Left kidney (tissue), 2 donors: ENCODE results near the gene CHN1. TPM values are rescaled to one million over a fixed set of nuclear protein-coding genes. Genes with fewer than 3 reads are reported as not detected.

ENCODE experiments used
- DNase-seq: peaks from one replicate; pipeline ENCODE4 v3.0.0-alpha.2; 2013
- polyA plus RNA-seq: library from polyadenylated mRNA; unstranded; fragments of 120-200 nt; gene quantifications from one replicate; pipeline ENCODE4 v1.2.1, GENCODE V29; 2013; ENCODE audit not compliant: insufficient read length

CHN1 gene
- polyA plus RNA-seq, 1 donor: 34.7 TPM

DNA sequence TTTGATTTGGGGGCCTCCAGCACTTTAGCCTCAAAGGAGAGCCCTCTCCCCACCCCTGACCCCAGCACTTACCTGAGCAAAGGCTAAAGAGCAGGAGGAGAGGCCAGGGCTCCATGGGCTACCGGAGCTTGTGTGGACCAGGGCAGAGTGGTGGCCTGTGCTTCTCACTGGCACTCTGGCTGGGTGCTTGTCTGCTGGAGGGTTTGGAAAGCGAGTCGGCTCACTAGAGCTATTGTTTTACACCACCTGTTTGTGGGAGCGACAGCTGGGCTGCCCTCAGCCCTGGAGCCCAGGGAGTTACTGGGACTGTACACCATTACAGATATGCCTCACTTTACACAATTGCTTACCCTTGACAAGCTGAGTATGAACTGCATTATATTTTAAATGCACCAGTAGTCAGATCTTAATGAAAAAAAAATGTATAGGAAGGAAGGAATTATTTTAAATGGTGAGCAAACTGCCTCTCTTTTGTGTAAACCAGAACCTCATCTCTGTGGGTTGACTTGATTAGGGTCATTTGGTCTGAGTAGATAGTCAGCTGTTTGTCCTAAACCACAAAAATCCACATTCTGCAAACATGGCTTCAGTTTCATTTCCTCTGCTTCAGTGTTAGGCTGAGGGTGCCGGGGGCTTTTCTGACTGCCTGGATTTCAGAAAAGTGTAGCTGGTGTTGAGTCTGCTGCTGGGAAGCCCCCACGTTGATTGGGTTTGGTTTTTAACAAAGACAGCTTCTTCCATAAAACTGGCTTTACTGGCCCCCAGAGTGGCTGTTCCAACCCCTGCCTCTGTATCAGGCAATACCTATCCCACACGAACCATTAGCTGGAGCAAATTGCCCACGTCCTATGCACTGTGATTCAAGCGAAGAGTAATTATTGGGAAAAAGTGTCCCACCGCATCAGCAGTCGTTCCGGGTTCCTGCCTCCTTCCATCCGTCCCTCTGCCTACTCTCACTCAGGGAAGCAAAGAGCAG lies 240.6 kb downstream of the CHN1 start, which contains the start of gene CHRNA1:
TSS of gene CHRNA1 (minus strand) at position 193 of the 976 bp plus-strand sequence. CDS start at position 115, 78 bp downstream.
- no peak for DNase-seq

DNA sequence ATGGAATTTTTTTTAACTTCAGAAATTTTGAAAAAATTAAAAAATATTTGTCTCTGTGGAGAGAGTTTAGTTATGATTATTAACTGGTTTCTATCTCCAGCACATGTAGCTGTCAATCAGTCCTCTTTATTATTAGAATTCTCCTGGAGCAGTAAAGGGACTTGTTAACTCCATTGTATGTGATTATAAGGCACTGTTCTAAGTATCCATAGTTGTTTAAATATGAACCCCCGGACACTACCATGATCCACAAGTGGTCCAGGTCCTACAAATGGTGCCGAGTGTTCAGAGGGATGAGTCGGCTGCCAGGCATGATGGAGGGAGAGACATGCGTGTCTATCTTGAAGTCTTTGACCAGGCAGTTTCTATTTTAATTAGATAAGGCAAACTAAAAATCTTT lies 241.4 kb downstream of the CHN1 start:
- no peak for DNase-seq

DNA sequence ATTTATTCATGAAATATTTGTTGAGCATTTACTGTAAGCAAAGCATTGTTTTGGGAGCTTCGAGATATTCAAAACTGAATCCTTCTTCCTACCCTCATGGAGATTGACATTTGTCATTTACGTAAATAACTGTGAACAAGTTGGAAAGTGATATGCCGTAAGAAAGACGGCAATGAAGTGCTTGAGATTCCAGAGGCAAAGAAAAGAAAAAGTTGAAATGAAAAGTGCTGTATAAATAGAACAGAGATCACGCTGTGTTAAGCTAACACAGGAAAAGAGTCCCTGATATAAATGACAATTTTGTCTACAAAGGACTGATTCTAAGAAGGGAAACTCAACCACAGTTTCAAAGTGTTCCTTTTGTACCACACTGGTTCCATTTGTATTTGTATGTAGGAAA lies 242.7 kb downstream of the CHN1 start:
- no peak for DNase-seq

DNA sequence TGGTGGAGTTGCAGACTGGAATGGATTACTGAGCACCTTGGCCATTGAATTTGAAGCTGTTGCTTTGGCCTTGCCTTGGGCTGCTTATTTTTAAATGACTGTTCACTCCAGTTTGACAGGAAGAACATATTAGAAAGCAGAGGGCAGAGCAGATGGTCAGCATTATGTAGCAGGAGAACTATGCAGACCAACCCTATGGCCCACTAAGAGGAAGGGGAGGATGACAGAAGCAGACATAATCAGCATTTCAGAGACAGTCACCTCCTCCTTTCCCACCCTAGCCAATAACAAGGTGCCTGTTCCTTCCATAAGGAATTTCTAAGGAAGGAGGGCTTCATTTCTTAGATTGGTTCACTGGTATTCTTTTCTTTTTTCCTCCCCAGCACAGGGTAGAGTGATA lies 243.3 kb downstream of the CHN1 start:
- no peak for DNase-seq

DNA sequence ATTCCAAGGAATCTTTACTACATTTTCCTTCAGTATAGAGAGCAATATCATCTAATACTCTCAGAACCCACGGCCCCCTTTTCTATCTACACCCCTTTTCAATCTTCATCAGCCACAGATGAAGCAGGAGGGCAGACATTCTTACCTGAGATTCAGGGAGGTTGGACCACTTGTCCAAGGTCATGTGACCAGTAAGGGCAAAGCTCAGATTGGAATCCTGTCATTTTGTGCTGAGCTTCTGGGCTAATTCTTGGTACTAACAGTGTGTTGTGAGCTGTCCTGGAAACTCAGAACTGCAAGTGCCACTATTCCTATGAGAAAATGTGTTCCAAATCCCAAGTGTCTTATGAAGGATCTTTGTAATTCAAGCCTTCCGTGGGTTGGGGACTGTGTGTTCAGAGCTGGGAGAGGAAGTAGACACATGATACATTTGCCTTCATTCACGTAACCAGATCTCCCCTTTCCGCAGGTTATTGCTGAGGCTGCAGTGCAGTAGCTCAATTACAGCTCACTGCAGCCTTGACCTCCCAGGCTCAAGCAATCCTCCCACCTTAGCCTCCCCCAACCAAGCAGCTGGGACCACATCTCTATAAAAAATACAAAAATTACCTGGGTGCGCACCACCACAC lies 244.2 kb downstream of the CHN1 start:
- DNase-seq: peak; percentile 64

DNA sequence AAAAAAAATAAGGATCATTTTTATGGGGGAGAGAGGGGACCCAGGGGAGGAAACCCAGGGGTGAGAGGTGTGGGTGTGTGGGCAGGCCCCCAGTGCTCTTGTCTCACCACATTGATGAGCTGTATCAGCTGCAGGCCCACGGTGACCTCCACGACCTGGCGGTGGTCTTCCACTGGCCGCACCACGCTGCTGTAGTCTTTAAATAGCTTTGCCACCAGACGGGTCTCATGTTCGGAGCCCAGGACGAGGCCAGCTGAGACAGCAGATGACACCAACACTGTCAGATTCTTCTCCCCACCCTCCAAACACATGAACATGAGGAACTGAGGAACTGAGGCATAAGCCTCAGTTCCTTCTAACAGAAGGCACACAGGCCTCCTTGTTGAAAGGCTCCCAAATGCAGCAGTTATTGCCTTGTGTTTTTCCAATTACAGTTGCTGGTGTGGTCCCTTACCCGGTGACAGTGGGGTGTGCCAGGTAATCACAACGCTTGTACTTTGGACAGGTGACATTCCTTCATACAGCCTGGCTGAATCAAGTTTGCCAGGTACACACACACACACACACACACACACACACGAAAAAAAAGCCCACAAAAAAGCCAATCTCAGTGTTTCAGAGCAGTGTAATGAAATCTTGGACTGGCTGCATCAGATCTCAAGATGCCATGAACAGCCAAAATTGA lies 245.7 kb downstream of the CHN1 start:
- DNase-seq: no peak

DNA sequence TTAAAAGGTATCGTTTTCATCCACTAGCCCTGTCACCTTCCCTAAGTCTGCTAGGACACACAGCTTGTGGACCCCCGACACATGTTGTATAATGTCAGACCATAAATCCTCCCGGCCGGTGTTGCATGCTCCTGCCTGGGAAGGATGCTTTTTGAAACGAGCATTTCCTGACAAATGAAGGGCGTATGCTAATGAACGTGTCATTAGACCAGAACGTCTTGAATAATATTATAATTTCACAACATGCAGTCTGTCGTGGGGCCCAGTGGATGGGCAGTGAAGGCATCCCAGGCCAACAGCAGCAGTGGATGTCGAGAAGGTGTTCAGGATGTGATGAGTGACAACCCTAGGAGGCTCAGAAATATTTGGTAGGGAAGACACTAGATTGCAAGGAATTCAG lies 248.4 kb downstream of the CHN1 start:
- no peak for DNase-seq

DNA sequence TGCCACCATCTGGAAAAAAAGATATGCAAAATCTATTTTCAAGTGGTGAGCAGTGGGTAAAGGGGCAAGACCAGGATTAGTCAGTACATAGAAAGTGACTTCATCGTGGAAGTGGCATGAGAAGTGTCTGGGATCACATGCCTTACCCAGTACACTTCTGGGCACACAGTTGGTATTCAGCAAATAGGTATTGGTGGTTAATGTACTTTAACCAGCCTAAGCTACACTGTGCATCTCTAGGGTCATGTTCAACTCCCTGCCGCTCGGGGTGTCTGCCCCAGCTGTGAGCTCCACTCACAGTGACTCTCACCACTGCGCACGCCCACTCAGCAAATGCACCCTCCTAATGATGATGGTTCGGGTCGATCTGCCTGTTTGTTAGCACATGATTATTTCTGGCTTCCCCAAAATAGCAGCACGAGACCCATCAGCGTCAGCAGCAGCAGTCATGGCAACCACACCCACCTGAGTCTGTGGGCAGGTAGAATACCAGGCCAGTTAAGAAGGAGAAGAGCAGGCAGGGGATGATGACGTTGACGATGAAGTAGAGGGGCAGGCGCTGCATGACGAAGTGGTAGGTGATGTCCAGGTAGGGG lies 252.0 kb downstream of the CHN1 start:
- DNase-seq: no peak

DNA sequence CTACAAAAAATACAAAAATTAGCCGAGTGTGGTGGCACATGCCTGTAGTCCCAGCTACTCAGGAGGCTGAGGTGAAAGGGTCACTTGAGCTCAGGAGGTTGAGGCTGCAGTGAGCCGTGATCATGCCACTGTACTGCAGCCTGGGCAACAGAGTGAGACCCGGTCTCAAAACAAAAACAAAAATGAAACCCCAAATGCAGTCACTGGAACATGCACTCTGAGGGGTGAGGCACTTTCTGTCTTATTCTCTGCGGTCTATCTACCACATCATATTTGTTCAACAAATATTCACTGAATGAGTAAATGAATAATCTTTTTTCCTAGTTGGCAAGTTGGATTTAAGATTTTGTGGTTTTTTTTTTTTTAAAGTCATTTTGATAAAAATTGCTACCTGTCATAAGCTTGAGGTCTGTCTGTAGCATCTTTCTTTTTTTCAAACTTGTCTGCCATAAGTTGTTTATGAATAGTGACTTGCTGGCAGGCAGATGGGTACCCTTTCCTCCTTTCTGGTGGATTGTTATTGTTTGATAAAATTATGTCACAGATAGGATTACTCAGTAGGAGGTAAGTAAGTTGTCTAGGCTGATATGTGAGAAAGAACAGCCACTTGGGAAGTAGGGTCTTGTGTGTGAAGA lies 252.7 kb downstream of the CHN1 start:
- no peak for DNase-seq

DNA sequence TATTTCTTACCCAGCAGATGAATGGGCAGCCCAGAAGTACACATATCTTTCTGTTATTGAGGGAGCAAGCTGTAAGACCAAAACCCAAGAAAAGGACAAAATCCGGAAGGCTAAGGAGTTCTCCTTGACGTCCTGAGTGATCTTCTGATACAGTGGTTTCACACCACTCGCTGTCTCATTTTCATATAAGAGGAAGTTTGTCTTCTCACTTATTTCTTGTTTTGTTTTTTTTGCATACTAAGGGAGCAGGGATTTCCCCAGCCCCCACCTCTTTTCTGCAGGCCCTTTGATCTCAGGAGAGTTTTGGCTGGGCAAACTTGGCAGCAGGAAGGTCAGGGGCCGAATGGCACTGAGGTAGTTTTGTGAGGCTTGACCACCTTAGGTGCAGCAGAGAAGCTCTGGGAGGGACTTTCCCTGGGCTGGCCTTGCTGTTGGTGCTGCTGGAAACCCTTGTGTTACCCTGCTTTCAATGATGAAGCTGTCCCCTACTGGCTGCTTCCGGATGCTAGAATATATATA lies 254.2 kb downstream of the CHN1 start:
- DNase-seq: no peak

DNA sequence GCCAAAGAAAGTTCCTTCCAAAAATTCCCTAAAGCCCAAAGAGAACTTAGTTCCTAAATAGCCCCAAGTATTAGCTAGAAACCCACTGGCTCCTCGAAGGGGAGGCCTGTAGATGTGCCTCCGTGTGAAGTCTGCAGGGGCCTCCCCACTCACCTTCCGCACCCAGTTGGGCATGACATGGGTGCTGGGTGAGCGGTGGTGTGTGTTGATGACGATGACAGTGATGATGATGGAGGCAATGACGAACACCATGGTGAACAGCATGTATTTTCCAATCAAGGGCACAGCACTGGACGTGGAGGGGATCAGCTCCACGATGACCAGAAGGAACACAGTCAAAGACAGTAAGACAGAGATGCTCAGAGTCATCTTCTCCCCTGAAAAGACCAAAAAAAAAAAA lies 255.4 kb downstream of the CHN1 start:
- DNase-seq: no peak

DNA sequence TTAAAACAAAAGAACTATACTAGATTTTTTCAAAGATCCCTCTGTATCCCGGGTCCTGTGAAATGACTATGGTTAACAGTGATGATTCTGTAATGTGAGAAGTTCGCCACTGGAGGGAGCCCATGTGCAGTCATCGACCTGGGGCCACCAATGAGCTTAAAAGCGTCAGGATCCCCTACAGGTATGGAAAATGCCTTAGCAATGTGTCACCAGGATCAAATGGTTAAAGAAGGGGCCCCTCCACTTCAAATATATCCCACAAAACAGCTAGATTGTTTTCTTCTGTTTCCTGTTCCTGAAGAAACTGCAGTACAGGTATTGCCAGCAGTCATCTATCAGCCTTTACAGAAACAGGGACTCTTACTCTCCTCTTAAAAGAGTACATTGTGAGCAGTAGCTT lies 256.2 kb downstream of the CHN1 start:
- DNase-seq: peak; percentile 66

Other genes with a start within 250 kb of the CHN1 start
- 3.7 TPM for gene CHRNA1, start 240.9 kb downstream of the CHN1 start, polyA plus RNA-seq
- gene ATF2, start 162.8 kb upstream of the CHN1 start, polyA plus RNA-seq: 75.5 TPM
- gene ATP5MC3, start 176.3 kb upstream of the CHN1 start, polyA plus RNA-seq: 329 TPM